Cardiac fibroblast (primary cell): ENCODE results near the gene BMP7.
A peak's percentile ranks its signal among the peaks of the same experiment; 100 is the strongest.

ENCODE experiments used
- DNase-seq, 2 donors: peaks; one replicate each; pipeline versions ENCODE4 v3.0.0 to v3.0.0-alpha.2; 2010; ENCODE audit warnings: low read depth in 2 of 2
- H3K4me3 ChIP-seq, 2 donors: replicated peaks in 1 of 2; 1 replicate in 1 of 2; 2 replicates in 1 of 2; pipeline ENCODE4 v1.5.1; 2011; ENCODE audit warnings: low read depth in 2 of 2, low read length in 2 of 2, mild to moderate bottlenecking in 2 of 2, moderate library complexity in 1 of 2
- CTCF ChIP-seq: IDR thresholded peaks from one replicate; pipeline ENCODE4 v1.5.1; 2011; ENCODE audit warnings: low read depth, mild to moderate bottlenecking, low read length, inconsistent platforms

The BMP7 gene

GRCh38 chr20:57200882-57201695 is 65.4 kb downstream of the BMP7 start:
- TF ChIP-seq CTCF: no peak
- no peak for DNase-seq
- no peak overlapping the region for H3K4me3 ChIP-seq

GRCh38 chr20:57199656-57200405 is 66.6 kb downstream of the BMP7 start:
- no peak for DNase-seq
- no peak overlapping the region for H3K4me3 ChIP-seq
- no peak for TF ChIP-seq CTCF

GRCh38 chr20:57198132-57199072 is 68.0 kb downstream of the BMP7 start:
- no peak for TF ChIP-seq CTCF
- no peak for DNase-seq
- no peak overlapping the region for H3K4me3 ChIP-seq

- DNase-seq: no peak
- H3K4me3 ChIP-seq: no peak overlapping the region
- no peak for TF ChIP-seq CTCF
These were observed 68.9 kb downstream of the BMP7 start for GRCh38 chr20:57197352-57198131.

- no peak for TF ChIP-seq CTCF
- DNase-seq: peak in 1 of 2 donors; percentile 11
- no peak overlapping the region for H3K4me3 ChIP-seq
These were observed 70.9 kb downstream of the BMP7 start for GRCh38 chr20:57195469-57196100.
